A549 (cell line): Measurements from ENCODE around the gene FAN1. TPM values are rescaled to one million over a fixed set of nuclear protein-coding genes. Genes with fewer than 3 reads are reported as not detected.
A peak's percentile ranks its signal among the peaks of the same experiment; 100 is the strongest.

Experiments
- ATAC-seq, 2 experiments: fragments of 200-7000 bp in 1 of 2; fragments of >200 bp in 1 of 2; cut with Nextera tagmentation in 1 of 2; cut with Tn5 transposase in 1 of 2; 3 replicates each; pipeline versions ENCODE4 v1.8.0 to v1.9.1; 2018 to 2020; ENCODE audit warnings: mild to moderate bottlenecking in 1 of 2, moderate library complexity in 1 of 2
- CTCF ChIA-PET: fragments of 300-600 bp; sonication (Branson Sonifier 250); formaldehyde crosslinking; extraction: SDS; loops from one replicate; lab custom pipeline; 2021; ENCODE audit warnings: antibody characterized with exemption, inconsistent platforms; lab: Yijun Ruan, JAX
- POLR2A ChIA-PET: fragments of 350-600 bp; formaldehyde crosslinking; extraction: SDS; loops from one replicate; lab custom pipeline; 2021; ENCODE audit warnings: antibody characterized with exemption, inconsistent platforms; lab: Yijun Ruan, JAX
- DNase-seq, 2 experiments: peaks; one replicate each; pipeline versions ENCODE4 v3.0.0 to v3.0.0-alpha.2; 2011 to 2016; ENCODE audit warnings: low read depth in 1 of 2, low spot score in 1 of 2
- FAIRE-seq: peaks from 2 replicates; lab custom pipeline; 2011; peaks lifted over from hg19 to GRCh38; lab: Jason Lieb, UNC
- H3K27ac ChIP-seq, 2 experiments: fragments of >200 bp; sonication (Bioruptor Twin); formaldehyde crosslinking; 3 replicates each; pipeline ENCODE4 v1.5.1; 2016 to 2017
- H3K4me1 ChIP-seq: fragments of >200 bp; sonication (Bioruptor Twin); formaldehyde crosslinking; 3 replicates; pipeline ENCODE4 v1.6.1; 2016
- H3K4me2 ChIP-seq: fragments of >200 bp; sonication (Bioruptor Twin); formaldehyde crosslinking; 3 replicates; pipeline ENCODE4 v1.6.1; 2016
- H3K4me3 ChIP-seq: fragments of >200 bp; sonication (Bioruptor Twin); formaldehyde crosslinking; 3 replicates; pipeline ENCODE4 v1.5.1; 2016
- H3K9me3 ChIP-seq: fragments of >200 bp; sonication (Bioruptor Twin); formaldehyde crosslinking; 3 replicates; pipeline ENCODE4 v1.6.1; 2016
- BCL3 ChIP-seq: fragments of >200 bp; sonication (Bioruptor Twin); formaldehyde crosslinking; IDR thresholded peaks from 3 replicates; pipeline ENCODE4 v1.6.1; 2016
- BHLHE40 ChIP-seq: IDR thresholded peaks from 2 replicates; pipeline ENCODE4 v1.6.1; 2012; ENCODE audit warnings: low read depth, low read length, inconsistent platforms
- CBX2 ChIP-seq: fragments of 200-600 bp; sonication (generic); IDR thresholded peaks from 2 replicates; pipeline ENCODE4 v1.6.1; 2016; ENCODE audit warnings: low read depth, mild to moderate bottlenecking, borderline replicate concordance
- CEBPB ChIP-seq, 2 experiments: fragments of >200 bp in 1 of 2; sonication (Bioruptor Twin) in 1 of 2; formaldehyde crosslinking in 1 of 2; IDR thresholded peaks; 2 replicates each; pipeline ENCODE4 v1.6.1; 2012 to 2016
- CHD2 ChIP-seq: fragments of 150-350 bp; IDR thresholded peaks from 2 replicates; pipeline ENCODE4 v1.6.1; 2014; ENCODE audit warnings: low read length; ENCODE audit not compliant: partially characterized antibody
- EHF ChIP-seq: fragments of 250-450 bp; sonication (Bioruptor Pico); IDR thresholded peaks from 2 replicates; pipeline ENCODE4 v1.5.0; 2020; ENCODE audit warnings: mild to moderate bottlenecking
- EHMT2 ChIP-seq: fragments of 200-600 bp; sonication (generic); IDR thresholded peaks from 2 replicates; pipeline ENCODE4 v1.6.1; 2016; ENCODE audit warnings: antibody characterized with exemption, low read depth, mild to moderate bottlenecking, moderate library complexity
- EP300 ChIP-seq, 2 experiments: fragments of >200 bp; sonication (Bioruptor Twin); formaldehyde crosslinking; IDR thresholded peaks; 2 replicates in 1 of 2; 3 replicates in 1 of 2; pipeline ENCODE4 v1.6.1; 2016 to 2017
- FOSB ChIP-seq: fragments of 250-450 bp; sonication (Bioruptor Pico); IDR thresholded peaks from 2 replicates; pipeline ENCODE4 v1.5.0; 2020; ENCODE audit warnings: mild to moderate bottlenecking, moderate library complexity
- GATA3 ChIP-seq: IDR thresholded peaks from 2 replicates; pipeline ENCODE4 v1.6.1; 2012; ENCODE audit warnings: borderline replicate concordance
- HEYL ChIP-seq: fragments of 250-450 bp; sonication (Bioruptor Pico); IDR thresholded peaks from 2 replicates; pipeline ENCODE4 v1.8.0; 2021; ENCODE audit warnings: mild to moderate bottlenecking, moderate library complexity
- HOXB5 ChIP-seq: fragments of 250-450 bp; sonication (Bioruptor Pico); IDR thresholded peaks from 2 replicates; pipeline ENCODE4 v1.5.0; 2020; ENCODE audit warnings: mild to moderate bottlenecking, moderate library complexity
- KDM1A ChIP-seq: fragments of 200-600 bp; sonication (generic); IDR thresholded peaks from 2 replicates; pipeline ENCODE4 v1.6.1; 2016; ENCODE audit warnings: low read depth, mild to moderate bottlenecking
- KDM5A ChIP-seq: fragments of 200-600 bp; sonication (generic); IDR thresholded peaks from 2 replicates; pipeline ENCODE4 v1.6.1; 2016; ENCODE audit warnings: antibody characterized with exemption, mild to moderate bottlenecking
- MAFK ChIP-seq: fragments of 450-650 bp; IDR thresholded peaks from 2 replicates; pipeline ENCODE4 v1.6.1; 2014; ENCODE audit not compliant: partially characterized antibody
- MAX ChIP-seq: IDR thresholded peaks from 2 replicates; pipeline ENCODE4 v1.6.1; 2012
- MAZ ChIP-seq: fragments of 150-350 bp; IDR thresholded peaks from 2 replicates; pipeline ENCODE4 v1.6.1; 2014; ENCODE audit warnings: antibody characterized with exemption, low read depth, low read length, borderline replicate concordance
- NPAS2 ChIP-seq: fragments of 250-450 bp; sonication (Bioruptor Pico); IDR thresholded peaks from 2 replicates; pipeline ENCODE4 v1.8.0; 2022; ENCODE audit warnings: mild to moderate bottlenecking, moderate library complexity, borderline replicate concordance
- NR3C1 ChIP-seq: fragments of >200 bp; sonication (Bioruptor Twin); formaldehyde crosslinking; IDR thresholded peaks from 3 replicates; pipeline ENCODE4 v1.6.1; 2017
- PBX3 ChIP-seq: IDR thresholded peaks from 2 replicates; pipeline ENCODE4 v1.6.1; 2012
- PHF8 ChIP-seq: fragments of 200-600 bp; sonication (generic); IDR thresholded peaks from 2 replicates; pipeline ENCODE4 v1.6.1; 2016; ENCODE audit warnings: low read depth, mild to moderate bottlenecking, antibody characterized with exemption, moderate library complexity, borderline replicate concordance
- POLR2AphosphoS2 ChIP-seq: conservative IDR thresholded peaks from 2 replicates; pipeline ENCODE4 v1.6.1; 2012; ENCODE audit warnings: low read length, improper control_type of control experiment, inconsistent platforms
- RARB ChIP-seq: fragments of 250-450 bp; sonication (Bioruptor Pico); IDR thresholded peaks from 2 replicates; pipeline ENCODE4 v1.8.0; 2021; ENCODE audit warnings: mild to moderate bottlenecking, moderate library complexity
- RCOR1 ChIP-seq: fragments of 150-350 bp; IDR thresholded peaks from 2 replicates; pipeline ENCODE4 v1.6.1; 2014; ENCODE audit warnings: antibody characterized with exemption, low read length, low read depth
- RFX5 ChIP-seq: fragments of 450-650 bp; IDR thresholded peaks from 2 replicates; pipeline ENCODE4 v1.7.1; 2014; ENCODE audit warnings: antibody characterized with exemption, mild to moderate bottlenecking, moderate library complexity
- RNF2 ChIP-seq: fragments of 200-600 bp; sonication (generic); IDR thresholded peaks from 2 replicates; pipeline ENCODE4 v1.6.1; 2016; ENCODE audit warnings: low read depth, mild to moderate bottlenecking, antibody characterized with exemption, moderate library complexity, borderline replicate concordance
- SMC3 ChIP-seq: fragments of >200 bp; sonication (Bioruptor Twin); formaldehyde crosslinking; IDR thresholded peaks from 3 replicates; pipeline ENCODE4 v1.6.1; 2018; ENCODE audit warnings: inconsistent platforms
- SREBF2 ChIP-seq: fragments of 450-650 bp; IDR thresholded peaks from 2 replicates; pipeline ENCODE4 v1.6.1; 2014; ENCODE audit warnings: mild to moderate bottlenecking, moderate library complexity
- TP53 ChIP-seq: fragments of 250-450 bp; sonication (Bioruptor Pico); IDR thresholded peaks from 2 replicates; pipeline ENCODE4 v1.5.0; 2021; ENCODE audit warnings: mild to moderate bottlenecking, moderate library complexity
- USF2 ChIP-seq: fragments of 450-650 bp; IDR thresholded peaks from 2 replicates; pipeline ENCODE4 v1.6.1; 2014; ENCODE audit warnings: antibody characterized with exemption
- ZC3H11A ChIP-seq: fragments of 450-650 bp; IDR thresholded peaks from 2 replicates; pipeline ENCODE4 v1.6.1; 2014; ENCODE audit warnings: antibody characterized with exemption, mild to moderate bottlenecking
- WGBS: methylation state at CpG from one replicate; pipeline ENCODE4 v1.1.6; 2017; ENCODE audit errors: missing lambda C conversion rate; 5-methylcytosine and 5-hydroxymethylcytosine counted together
- polyA minus RNA-seq: library from RNA; depleted of rRNA, polyadenylated mRNA; stranded (reverse); fragments of >200 nt; gene quantifications from 2 replicates; pipeline ENCODE4 v1.2.3, GENCODE V29; 2011; rRNA and poly(A)+ RNA removed
- polyA plus RNA-seq, 4 experiments: library from polyadenylated mRNA; depleted of rRNA in 3 of 4; stranded (reverse); fragments of >200 nt; fragmentation: RNase III in 1 of 4; extraction: RNeasy Plus Mini Kit Qiagen cat#74134 plus additional on column Dnase treatment in 1 of 4; gene quantifications; 2 replicates in 3 of 4; 3 replicates in 1 of 4; pipeline ENCODE4 v1.2.3, GENCODE V29; 2011 to 2017
- TF ChIP-seq, protein P1 (sequence below): fragments of >200 bp; sonication (Bioruptor Twin); formaldehyde crosslinking; IDR thresholded peaks from 3 replicates; pipeline ENCODE4 v1.5.1; 2016
- TF ChIP-seq, protein P2 (sequence below): fragments of 150-350 bp; IDR thresholded peaks from 2 replicates; pipeline ENCODE4 v1.6.1; 2014; ENCODE audit warnings: low read depth, mild to moderate bottlenecking, low read length
- TF ChIP-seq, protein P3 (sequence below): IDR thresholded peaks from 2 replicates; pipeline ENCODE4 v1.6.1; 2012; ENCODE audit warnings: low read depth, borderline replicate concordance

FAN1 gene
- 22.1 and 22.2 TPM in 2 replicates for polyA plus RNA-seq (2011; rRNA removed)
- 5.2 and 6.2 TPM in 2 replicates for polyA plus RNA-seq (2012; cell fraction: cytosol; rRNA removed)
- 15.7 and 20.4 TPM in 2 replicates for polyA plus RNA-seq (2012; cell fraction: nucleus; rRNA removed)
- 17.4 to 18.2 TPM (median 17.4 TPM) in 3 replicates for polyA plus RNA-seq (2017; fragmentation: RNase III; extraction: RNeasy Plus Mini Kit Qiagen cat#74134 plus additional on column Dnase treatment)
- polyA minus RNA-seq, result 8.1 and 11.1 TPM in 2 replicates

DNA sequence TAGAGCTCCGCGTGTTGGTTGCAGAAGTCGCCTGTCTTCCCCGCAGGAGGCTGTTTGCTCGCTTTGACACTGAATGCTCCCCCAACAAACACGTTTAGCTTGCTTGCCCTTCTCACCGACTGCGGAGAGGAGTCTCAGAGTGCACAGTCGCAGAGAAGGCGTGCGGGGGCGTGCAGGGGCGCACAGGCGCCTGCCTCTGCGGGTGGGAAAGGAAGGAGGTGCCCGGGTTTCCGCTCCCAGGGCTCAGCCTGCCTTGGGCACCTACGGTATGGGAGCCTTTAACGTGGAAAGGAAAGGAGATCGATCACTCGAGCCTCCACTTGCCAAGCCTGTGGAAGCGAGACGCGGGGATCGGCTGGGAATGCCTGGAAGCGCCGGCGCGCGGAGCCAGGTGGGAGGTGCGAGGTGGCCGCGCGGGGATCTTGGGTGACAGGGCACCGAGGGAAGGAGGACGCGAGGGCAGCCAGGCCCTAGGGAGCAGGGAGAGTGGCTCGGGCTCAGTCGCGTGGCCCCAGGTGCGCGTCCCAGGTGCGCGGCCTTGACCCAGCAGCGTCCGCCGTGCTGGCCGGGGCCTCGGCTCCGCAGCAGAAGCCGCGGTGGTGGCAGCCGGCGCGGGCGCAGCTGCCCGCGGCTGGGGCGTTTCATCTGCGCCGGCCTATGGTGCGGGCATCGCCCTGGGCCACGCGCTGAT lies at the start of gene FAN1:
Gene FAN1, plus strand, starts transcription at position 419 of the 691 bp plus-strand sequence. CDS start 749 bp downstream, outside the sequence.
- no peaks in the 10 kb centered on the region for H3K9me3 ChIP-seq
- ATAC-seq (peak; percentile 98 to 99), DNase-seq (peak; percentile 92 to 94), FAIRE-seq (peak; percentile 59)
- H3K4me2 ChIP-seq, result peak within 1 kb of the TSS; percentile 79
- H3K4me1 ChIP-seq, result peaks cover 5% of the 10 kb centered on the region; the same call in 1 of the 3 replicates
- 2% methylated on average over 24 of the region's 65 CpGs for WGBS
- peak within 1 kb of the TSS; percentile 62 for H3K4me3 ChIP-seq
- POLR2A ChIA-PET, result interaction anchor here (0.6 to 1.4 kb wide), 6 partner anchors 44 to 531 kb away, joined by 3 to 4 read pairs (median 3); partner anchors contain the start of gene MTMR10
- CTCF ChIA-PET, result interaction anchor here (1.0 to 2.9 kb wide), 7 partner anchors 9 to 226 kb away, joined by 3 to 15 read pairs (median 5); no protein-coding TSS in a partner anchor
- H3K27ac ChIP-seq, result peak within 1 kb of the TSS; percentile 81 to 93
- TF ChIP-seq USF2 (no peak), BHLHE40 (no peak), RFX5 (no peak), ZC3H11A (no peak), MAFK (peak; percentile 8), PBX3 (0 out of 2 replicates have a peak, but pooled peaks have one; percentile 26), RCOR1 (no peak), PHF8 (peak; percentile 79), GATA3 (peak; percentile 39; the same call in 1 of the 2 replicates), CBX2 (no peak), HOXB5 (peak; percentile 64; the same call in 1 of the 2 replicates), FOSB (CRISPR knock-in tag) (no peak), KDM1A (no peak), NPAS2 (peak; percentile 43; the same call in 1 of the 2 replicates), CHD2 (no peak), KDM5A (0 out of 2 replicates have a peak, but pooled peaks have one; percentile 38), MAZ (no peak), RARB (no peak), NR3C1 (no peak), EHMT2 (no peak), TP53 (CRISPR knock-in tag) (no peak), SMC3 (peak; percentile 54), BCL3 (peak; percentile 80; the same call in 2 of the 3 replicates), EP300 (IDR thresholded peaks at IDR 0.05) (no peak), CEBPB (IDR thresholded peaks at IDR 0.05) (no peak), HEYL (CRISPR knock-in tag) (no peak), EHF (no peak), POLR2AphosphoS2 (no peak), SREBF2 (no peak), RNF2 (no peak), MAX (peak; percentile 99)
- TF ChIP-seq, protein P1, sequence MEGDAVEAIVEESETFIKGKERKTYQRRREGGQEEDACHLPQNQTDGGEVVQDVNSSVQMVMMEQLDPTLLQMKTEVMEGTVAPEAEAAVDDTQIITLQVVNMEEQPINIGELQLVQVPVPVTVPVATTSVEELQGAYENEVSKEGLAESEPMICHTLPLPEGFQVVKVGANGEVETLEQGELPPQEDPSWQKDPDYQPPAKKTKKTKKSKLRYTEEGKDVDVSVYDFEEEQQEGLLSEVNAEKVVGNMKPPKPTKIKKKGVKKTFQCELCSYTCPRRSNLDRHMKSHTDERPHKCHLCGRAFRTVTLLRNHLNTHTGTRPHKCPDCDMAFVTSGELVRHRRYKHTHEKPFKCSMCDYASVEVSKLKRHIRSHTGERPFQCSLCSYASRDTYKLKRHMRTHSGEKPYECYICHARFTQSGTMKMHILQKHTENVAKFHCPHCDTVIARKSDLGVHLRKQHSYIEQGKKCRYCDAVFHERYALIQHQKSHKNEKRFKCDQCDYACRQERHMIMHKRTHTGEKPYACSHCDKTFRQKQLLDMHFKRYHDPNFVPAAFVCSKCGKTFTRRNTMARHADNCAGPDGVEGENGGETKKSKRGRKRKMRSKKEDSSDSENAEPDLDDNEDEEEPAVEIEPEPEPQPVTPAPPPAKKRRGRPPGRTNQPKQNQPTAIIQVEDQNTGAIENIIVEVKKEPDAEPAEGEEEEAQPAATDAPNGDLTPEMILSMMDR, result no peak
- TF ChIP-seq, protein P2, sequence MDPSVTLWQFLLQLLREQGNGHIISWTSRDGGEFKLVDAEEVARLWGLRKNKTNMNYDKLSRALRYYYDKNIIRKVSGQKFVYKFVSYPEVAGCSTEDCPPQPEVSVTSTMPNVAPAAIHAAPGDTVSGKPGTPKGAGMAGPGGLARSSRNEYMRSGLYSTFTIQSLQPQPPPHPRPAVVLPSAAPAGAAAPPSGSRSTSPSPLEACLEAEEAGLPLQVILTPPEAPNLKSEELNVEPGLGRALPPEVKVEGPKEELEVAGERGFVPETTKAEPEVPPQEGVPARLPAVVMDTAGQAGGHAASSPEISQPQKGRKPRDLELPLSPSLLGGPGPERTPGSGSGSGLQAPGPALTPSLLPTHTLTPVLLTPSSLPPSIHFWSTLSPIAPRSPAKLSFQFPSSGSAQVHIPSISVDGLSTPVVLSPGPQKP, result no peak
- TF ChIP-seq, protein P3, sequence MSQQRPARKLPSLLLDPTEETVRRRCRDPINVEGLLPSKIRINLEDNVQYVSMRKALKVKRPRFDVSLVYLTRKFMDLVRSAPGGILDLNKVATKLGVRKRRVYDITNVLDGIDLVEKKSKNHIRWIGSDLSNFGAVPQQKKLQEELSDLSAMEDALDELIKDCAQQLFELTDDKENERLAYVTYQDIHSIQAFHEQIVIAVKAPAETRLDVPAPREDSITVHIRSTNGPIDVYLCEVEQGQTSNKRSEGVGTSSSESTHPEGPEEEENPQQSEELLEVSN, result peak; percentile 97
